ENCODE measurements around the gene C11orf21.
"Not testable (repeated sequence)": the region's sequence is repeated elsewhere in the genome, so short reads cannot be mapped to it uniquely, and the experiment has no call there.

The C11orf21 gene

GRCh38 chr11:2289350-2289749 lies 12.4 kb downstream of the C11orf21 start:
- H3K4me3 ChIP-seq (replicated peaks; ENCODE audit: low read depth, low read length), result no peak overlapping the region
- TF ChIP-seq CTCF (IDR thresholded peaks at IDR 0.05; ENCODE audit: low read depth, low read length, missing control alignments), result no peak
- DNase-seq (ENCODE audit: extremely low read depth, low read depth), result no peak

GRCh38 chr11:2287091-2287490 lies 14.6 kb downstream of the C11orf21 start:
- no peak for TF ChIP-seq CTCF (IDR thresholded peaks at IDR 0.05; ENCODE audit: low read depth, low read length, missing control alignments)
- DNase-seq (ENCODE audit: extremely low read depth, low read depth), result no peak
- H3K4me3 ChIP-seq (replicated peaks; ENCODE audit: low read depth, low read length), result no peak overlapping the region

- H3K4me3 ChIP-seq (replicated peaks; ENCODE audit: low read depth, low read length); DNase-seq (ENCODE audit: extremely low read depth, low read depth): not testable (repeated sequence)
Measured at GRCh38 chr11:2286350-2286749, 15.4 kb downstream of the C11orf21 start.

- no peak for DNase-seq (ENCODE audit: extremely low read depth, low read depth)
- no peak for TF ChIP-seq CTCF (IDR thresholded peaks at IDR 0.05; ENCODE audit: low read depth, low read length, missing control alignments)
- no peak overlapping the region for H3K4me3 ChIP-seq (replicated peaks; ENCODE audit: low read depth, low read length)
Measured at GRCh38 chr11:2280208-2280607, 21.5 kb downstream of the C11orf21 start.

GRCh38 chr11:2277933-2278523 lies 23.7 kb downstream of the C11orf21 start:
- no peak for DNase-seq (ENCODE audit: extremely low read depth, low read depth)
- no peak overlapping the region for H3K4me3 ChIP-seq (replicated peaks; ENCODE audit: low read depth, low read length)
- no peak for TF ChIP-seq CTCF (IDR thresholded peaks at IDR 0.05; ENCODE audit: low read depth, low read length, missing control alignments)

GRCh38 chr11:2277008-2277346 lies 24.7 kb downstream of the C11orf21 start:
- no peak for TF ChIP-seq CTCF (IDR thresholded peaks at IDR 0.05; ENCODE audit: low read depth, low read length, missing control alignments)
- H3K4me3 ChIP-seq (replicated peaks; ENCODE audit: low read depth, low read length), result no peak overlapping the region
- no peak for DNase-seq (ENCODE audit: extremely low read depth, low read depth)

GRCh38 chr11:2276280-2277007 lies 25.3 kb downstream of the C11orf21 start:
- TF ChIP-seq CTCF (IDR thresholded peaks at IDR 0.05; ENCODE audit: low read depth, low read length, missing control alignments), result no peak
- no peak overlapping the region for H3K4me3 ChIP-seq (replicated peaks; ENCODE audit: low read depth, low read length)
- DNase-seq (ENCODE audit: extremely low read depth, low read depth), result no peak

Data from HFF-Myc (cell line).